Measurements from ENCODE around the gene CCDC197.
A peak's percentile ranks its signal among the peaks of the same experiment; 100 is the strongest.

CCDC197 gene

GRCh38 chr14:94000267-94000666 is 3.2 kb downstream of the CCDC197 start:
- no peak for DNase-seq (ENCODE audit: low read depth)

- no peak for DNase-seq (ENCODE audit: low read depth)
Measured at GRCh38 chr14:94001016-94001415, 3.9 kb downstream of the CCDC197 start.

GRCh38 chr14:94001501-94002396 is 4.6 kb downstream of the CCDC197 start:
- DNase-seq (ENCODE audit: low read depth), result peak; percentile 53

GRCh38 chr14:94003397-94003796 is 6.3 kb downstream of the CCDC197 start:
- no peak for DNase-seq (ENCODE audit: low read depth)

- DNase-seq (ENCODE audit: low read depth), result no peak
Measured at GRCh38 chr14:94004015-94004414, 6.9 kb downstream of the CCDC197 start.

DNA sequence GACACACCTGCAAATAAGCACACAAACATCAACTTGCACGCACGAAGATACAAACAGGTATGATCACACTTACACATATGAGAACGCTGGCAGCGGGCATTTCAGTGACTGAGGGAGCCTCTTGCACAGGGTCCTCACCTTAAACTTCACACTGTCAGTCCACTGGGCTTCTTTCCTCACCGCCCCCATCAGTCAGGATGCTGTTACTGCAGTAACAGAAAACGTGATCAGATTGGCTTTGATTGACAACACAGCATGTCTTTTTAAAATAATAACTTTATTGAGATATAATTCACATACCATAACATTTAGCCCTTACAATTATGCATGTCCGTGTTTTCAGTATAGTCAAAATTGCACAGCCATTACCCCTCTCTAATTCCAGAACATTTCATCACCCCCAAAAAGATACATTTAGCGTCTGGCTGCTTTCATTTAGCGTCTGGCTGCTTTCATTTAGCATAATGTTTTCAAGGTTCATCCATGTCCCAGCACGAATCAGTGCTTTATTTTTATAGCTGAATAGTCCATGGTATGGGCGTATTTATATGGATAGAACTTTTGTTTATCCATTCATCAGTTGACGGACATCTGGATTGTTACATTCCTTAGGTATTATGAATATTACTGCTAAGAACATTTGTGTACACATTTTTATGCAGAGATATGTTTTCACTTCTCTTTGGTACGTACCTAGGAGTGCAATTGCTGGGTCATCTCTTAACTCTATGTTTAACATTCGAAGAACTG is 8.4 kb downstream of the CCDC197 start:
- DNase-seq (ENCODE audit: low read depth), result peak; percentile 24

DNA sequence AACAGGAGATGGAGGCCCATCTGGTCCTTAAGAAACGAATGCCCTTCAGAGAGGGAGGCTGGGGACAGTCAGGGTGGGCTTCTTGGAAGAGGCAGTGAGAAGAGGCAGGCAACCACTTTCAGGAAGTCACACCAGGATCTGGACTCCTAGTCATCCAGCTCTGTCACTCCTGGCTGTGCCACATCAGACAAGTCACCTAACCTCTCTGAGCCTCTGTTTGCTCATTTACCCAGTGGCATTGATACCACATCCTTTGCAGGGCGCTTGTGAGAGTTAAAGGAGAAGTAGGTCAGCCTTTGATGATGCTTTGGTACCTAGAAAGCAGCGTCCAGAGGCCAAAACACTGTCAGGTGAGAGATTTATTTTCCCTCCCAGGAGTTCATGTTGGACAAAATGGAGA is 11.1 kb downstream of the CCDC197 start:
- DNase-seq (ENCODE audit: low read depth), result no peak

GRCh38 chr14:94009767-94010166 is 12.7 kb downstream of the CCDC197 start:
- peak; percentile 74 for DNase-seq (ENCODE audit: low read depth)

DNA sequence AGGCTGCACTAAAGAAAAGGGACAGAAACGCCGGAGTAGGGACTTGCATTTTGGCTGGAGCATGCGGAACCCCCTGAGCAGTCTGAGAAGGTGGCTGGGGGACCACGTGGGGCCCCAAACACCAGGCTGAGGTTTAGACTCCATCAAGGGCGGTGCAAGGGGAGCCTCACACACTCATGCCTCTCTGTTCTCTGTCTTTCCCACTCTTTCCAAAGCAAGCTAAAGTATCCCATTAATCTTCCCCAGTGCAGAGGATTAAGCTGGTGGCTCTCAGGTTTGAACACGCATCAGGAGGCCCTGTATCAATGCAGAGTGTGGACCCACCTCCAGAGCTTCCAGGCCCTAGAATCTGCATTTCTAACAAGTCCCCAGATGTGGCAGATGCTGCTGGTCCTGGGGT is 13.5 kb downstream of the CCDC197 start:
- DNase-seq (ENCODE audit: low read depth), result no peak

GRCh38 chr14:94011795-94012194 is 14.7 kb downstream of the CCDC197 start:
- DNase-seq (ENCODE audit: low read depth), result no peak

DNA sequence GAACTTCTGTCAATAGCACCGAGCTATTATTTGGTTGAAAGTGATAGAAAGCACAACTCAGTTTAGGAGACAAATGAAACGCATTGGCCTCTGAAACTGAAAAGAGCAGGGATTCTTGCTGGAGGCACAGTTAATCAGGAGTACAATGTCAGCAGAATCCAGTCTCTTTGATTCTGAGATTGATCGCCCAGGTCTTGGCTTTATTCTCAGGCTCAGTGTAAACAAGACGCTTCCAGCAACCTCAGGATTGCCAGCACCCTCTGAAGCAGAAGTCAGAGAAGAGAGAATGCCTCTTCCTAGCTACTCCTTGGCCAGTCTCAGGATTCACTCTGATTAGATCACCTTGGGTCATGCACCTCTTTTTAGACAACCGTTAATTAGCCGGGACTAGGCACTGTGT is 17.3 kb downstream of the CCDC197 start:
- DNase-seq (ENCODE audit: low read depth), result no peak

DNA sequence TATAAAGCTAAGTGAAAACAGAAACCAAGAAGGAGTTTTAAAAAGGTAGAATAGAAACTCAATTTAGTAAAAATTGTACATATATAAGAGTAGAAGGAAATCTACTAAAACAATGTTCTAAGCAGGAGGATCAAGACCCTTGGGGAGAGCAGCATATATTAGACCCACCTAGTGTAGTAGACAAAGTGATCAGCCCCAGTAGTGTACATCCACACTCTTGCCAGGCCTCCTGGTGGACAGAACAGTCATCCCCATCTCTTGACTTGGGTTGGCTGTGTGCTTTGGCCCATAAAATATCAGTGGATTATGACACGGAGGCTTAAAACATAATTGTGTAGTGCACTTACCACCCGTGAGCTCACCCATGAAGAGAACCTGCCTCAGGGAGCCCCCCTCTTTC is 18.1 kb downstream of the CCDC197 start:
- DNase-seq (ENCODE audit: low read depth), result no peak

- DNase-seq (ENCODE audit: low read depth), result no peak
Measured at GRCh38 chr14:94016446-94016976, 19.4 kb downstream of the CCDC197 start.

GRCh38 chr14:94018308-94018707 is 21.2 kb downstream of the CCDC197 start:
- DNase-seq (ENCODE audit: low read depth), result no peak

- DNase-seq (ENCODE audit: low read depth), result no peak
Measured at GRCh38 chr14:94019329-94019728, 22.2 kb downstream of the CCDC197 start.

DNA sequence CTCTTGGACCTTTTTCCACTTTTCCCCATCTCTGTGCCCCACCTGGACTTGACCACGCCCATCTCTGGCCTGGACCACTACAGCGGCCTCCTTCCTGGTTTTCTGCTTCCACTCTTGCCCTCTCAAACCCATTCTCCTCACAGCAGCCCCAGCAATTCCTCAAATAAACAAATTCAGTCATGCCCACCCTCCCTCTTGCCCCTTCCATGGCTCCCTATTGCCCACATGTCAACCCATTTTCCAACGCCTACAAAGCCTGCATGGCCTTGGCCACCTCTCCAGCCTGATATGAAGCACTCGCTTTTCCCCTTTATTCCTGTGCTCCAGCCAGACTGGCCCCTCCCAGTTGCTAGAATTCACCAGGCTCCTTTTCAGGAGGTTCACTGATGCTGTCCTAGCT is 23.2 kb downstream of the CCDC197 start:
- no peak for DNase-seq (ENCODE audit: low read depth)

DNA sequence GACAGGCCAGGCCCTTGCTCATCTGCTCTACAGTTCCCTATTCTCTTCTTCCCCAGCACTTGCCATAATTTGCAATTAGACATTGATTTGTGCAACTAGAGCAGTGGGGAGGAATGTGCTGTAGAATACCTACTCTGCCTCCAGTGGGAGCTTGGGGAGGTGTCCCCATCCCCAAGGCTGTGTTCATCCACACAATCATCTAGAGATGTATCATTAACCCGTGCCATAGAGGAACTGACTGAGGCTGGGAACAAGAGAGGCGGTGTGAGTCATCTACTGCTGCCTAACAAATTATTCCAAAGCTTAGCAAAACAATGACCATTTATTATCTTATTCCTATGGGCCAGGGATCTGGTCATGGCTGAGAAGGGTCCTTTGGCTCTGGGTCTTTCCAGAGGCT is 23.9 kb downstream of the CCDC197 start:
- peak; percentile 39 for DNase-seq (ENCODE audit: low read depth)

DNA sequence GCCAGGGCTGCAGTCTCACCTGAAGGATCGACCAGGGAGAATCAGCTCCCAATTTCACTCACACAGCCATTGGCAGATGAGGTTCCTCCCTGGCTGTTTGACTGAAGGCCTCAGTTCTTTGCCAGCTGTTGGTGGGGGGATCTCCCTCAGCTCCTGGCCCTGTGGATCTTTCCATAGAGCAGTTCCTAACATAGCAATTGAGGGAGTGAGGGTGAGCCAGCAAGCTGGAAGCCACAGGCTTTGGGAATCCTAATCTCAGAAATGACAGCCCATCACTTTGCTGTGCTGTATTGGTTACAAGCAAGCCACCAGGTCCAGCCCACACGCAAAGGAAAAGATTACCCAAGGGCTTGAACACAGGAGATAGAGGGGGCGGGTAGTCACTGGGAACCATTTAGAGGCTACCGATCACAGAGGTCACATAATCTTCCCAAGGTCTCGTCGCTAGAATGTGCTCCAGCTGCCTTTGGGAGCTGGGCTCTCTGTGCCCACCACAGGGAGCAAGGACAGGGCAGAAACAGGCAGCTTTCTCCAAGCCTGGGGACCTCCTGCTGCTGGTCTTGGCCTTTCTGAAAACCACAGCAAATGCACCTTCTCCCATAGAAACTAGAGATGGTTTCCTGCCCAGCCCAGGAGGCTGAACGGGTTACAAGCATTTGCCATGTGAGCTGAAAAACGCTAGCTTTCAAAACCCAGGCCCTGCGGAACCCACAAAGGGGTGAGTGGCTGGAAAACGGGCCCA is 24.5 kb downstream of the CCDC197 start:
- DNase-seq (ENCODE audit: low read depth), result no peak

DNA sequence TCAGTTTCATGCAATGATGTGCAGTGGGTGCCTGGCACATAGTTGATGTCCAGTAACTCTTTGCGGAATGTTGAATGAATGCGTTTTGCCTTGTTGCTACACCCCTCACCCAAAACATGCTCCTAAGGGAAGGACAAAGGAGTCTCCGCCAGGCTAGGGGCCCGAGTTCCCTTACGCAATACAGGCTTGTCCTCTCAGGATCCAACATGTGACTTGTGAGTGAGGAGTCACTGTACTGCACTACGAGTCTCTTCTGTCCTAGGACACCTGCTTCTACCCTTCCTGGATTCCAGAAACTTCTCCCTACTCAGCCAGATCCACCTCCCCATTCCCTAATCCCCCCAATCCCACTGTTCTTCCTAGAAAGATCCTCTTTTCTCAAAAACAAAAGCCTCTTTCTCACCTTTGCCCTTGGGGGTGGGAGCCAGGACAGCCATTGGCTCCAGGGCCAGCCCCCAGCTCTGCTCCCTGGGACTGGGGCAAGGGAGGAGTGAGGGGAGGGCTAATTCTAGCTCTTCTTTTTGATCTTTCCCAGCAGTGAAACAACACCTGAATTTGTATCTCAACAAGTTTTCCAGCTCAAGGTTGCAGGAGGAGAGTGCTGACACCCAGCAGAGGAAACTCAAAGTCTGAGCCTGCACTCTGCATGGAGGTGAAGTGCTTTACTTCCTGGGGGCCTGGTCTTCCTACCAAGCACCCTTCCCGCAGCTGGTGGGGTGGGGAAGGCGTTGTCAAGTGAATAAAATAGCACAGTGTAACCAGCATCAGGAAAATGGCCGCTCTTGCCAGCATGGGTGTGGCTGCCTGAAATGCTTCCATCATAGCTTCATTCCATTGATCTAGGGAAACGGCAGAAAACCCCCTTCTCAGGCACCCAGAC is 25.7 kb downstream of the CCDC197 start:
- no peak for DNase-seq (ENCODE audit: low read depth)

DNA sequence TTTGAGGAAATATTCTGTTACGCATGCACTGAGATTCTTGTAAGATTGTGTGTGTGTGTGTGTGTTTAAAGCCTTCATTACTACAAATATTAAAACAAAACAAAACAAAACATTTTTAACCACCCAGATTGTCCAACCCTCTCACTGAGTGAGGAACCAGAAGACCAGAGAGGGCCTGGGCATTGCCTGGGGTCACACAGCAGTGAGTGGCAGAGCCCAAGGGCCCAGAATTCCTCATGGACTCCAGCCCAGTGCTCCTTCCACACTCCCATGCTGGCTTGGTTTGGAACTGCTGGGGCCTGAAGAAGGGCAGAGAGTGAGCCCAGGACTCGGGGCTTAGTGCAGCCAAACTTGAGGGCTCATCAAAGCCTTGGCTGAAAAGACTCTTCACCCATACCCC is 27.4 kb downstream of the CCDC197 start:
- DNase-seq (ENCODE audit: low read depth), result no peak

- DNase-seq (ENCODE audit: low read depth), result peak; percentile 16
Measured at GRCh38 chr14:94025720-94026119, 28.6 kb downstream of the CCDC197 start.
